Measurements from ENCODE around the gene POMZP3.
"Not testable (repeated sequence)": the region's sequence is repeated elsewhere in the genome, so short reads cannot be mapped to it uniquely, and the experiment has no call there.

Gene POMZP3

DNA sequence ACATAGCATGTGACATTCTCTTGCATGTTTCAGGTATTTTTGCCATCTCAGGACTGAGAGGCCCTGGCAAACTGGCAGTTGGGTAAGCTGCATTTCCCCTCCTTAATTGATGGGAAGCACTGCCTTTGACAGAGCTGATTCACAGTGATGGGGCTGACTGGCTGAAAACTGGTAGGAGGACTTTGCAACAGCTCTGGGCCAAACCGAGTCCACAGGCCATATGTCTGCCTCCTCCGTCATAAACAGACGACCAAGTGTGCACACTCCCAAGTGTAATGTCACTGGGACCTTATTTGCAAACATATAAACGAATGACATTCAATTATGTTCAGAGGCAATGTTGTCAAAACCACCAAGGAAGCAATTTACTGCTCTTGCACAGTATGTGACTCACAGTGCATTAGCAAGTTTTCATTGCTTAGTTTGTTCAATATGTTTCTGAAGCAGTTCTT, 56.7 kb downstream of the POMZP3 start:
- H3K9me3 ChIP-seq (ENCODE audit: control insufficient read depth, insufficient read depth, low read depth, low read length); CTCF ChIA-PET; H3K4me3 ChIP-seq (ENCODE audit: low read depth, low read length); POLR2A ChIA-PET; H3K27ac ChIP-seq (ENCODE audit: extremely low read depth, low read depth, low read length); H3K4me1 ChIP-seq (ENCODE audit: control insufficient read depth, insufficient read depth, low read length); H3K36me3 ChIP-seq (ENCODE audit: control insufficient read depth in 2 of 2, insufficient read depth in 1 of 2, low read length in 2 of 2): not testable (repeated sequence)
- TF ChIP-seq ZEB2 (tag by site-specific recombination; IDR thresholded peaks at IDR 0.05), result 0 out of 2 replicates have a peak, but pooled peaks have one; percentile 17
- peak; percentile 75 for TF ChIP-seq GLIS1 (tag by site-specific recombination; IDR thresholded peaks at IDR 0.05)
- TF ChIP-seq ZNF629 (tag by site-specific recombination; IDR thresholded peaks at IDR 0.05), result peak; percentile 52; the same call in 1 of the 2 replicates
- peak; percentile 91 for TF ChIP-seq FEZF1 (tag by site-specific recombination; IDR thresholded peaks at IDR 0.05)

DNA sequence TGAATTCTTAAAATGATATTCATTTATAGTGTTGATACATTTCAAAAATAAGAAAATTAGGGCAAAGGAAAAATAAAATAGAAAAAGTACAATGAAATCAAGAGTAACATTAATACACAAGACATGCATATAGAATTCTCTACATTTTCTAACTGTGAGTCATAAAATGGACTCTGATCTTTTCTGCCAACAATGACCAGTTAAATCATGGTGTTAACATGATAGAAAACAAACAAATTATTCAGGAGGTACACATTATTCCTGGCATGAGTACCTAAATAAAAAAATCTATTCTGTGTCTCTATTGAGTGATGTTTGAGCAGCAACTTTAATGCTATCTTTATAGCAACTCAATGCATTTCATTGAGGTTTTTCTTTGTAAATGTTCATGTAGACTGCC, 58.3 kb downstream of the POMZP3 start:
- POLR2A ChIA-PET; H3K36me3 ChIP-seq (ENCODE audit: control insufficient read depth in 2 of 2, insufficient read depth in 1 of 2, low read length in 2 of 2); CTCF ChIA-PET; H3K27ac ChIP-seq (ENCODE audit: extremely low read depth, low read depth, low read length); H3K4me3 ChIP-seq (ENCODE audit: low read depth, low read length); H3K4me1 ChIP-seq (ENCODE audit: control insufficient read depth, insufficient read depth, low read length); H3K9me3 ChIP-seq (ENCODE audit: control insufficient read depth, insufficient read depth, low read depth, low read length): not testable (repeated sequence)

- H3K27ac ChIP-seq (ENCODE audit: extremely low read depth, low read depth, low read length); POLR2A ChIA-PET; H3K9me3 ChIP-seq (ENCODE audit: control insufficient read depth, insufficient read depth, low read depth, low read length); H3K4me1 ChIP-seq (ENCODE audit: control insufficient read depth, insufficient read depth, low read length); H3K4me3 ChIP-seq (ENCODE audit: low read depth, low read length); CTCF ChIA-PET; H3K36me3 ChIP-seq (ENCODE audit: control insufficient read depth in 2 of 2, insufficient read depth in 1 of 2, low read length in 2 of 2): not testable (repeated sequence)
Measured at GRCh38 chr7:76567753-76568152, 59.3 kb downstream of the POMZP3 start.

DNA sequence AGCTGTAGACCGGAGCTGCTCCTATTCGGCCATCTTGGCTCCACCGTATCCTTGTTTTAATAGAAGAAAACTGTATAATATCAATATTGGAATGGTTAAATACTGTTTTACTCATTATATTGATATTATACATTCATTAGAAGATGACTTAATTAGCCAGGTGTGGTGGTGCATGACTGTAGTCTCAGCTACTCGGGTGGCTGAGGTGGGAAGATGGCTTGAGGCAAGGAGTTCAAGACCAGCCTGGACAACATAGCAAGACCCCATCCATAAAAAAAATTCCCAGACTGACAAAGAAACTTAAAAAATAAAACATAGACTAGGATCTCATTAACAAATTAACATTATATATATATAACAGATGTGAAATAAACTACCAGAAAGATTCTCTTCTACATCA, 59.8 kb downstream of the POMZP3 start:
- H3K4me1 ChIP-seq (ENCODE audit: control insufficient read depth, insufficient read depth, low read length); H3K4me3 ChIP-seq (ENCODE audit: low read depth, low read length); H3K27ac ChIP-seq (ENCODE audit: extremely low read depth, low read depth, low read length); H3K9me3 ChIP-seq (ENCODE audit: control insufficient read depth, insufficient read depth, low read depth, low read length); H3K36me3 ChIP-seq (ENCODE audit: control insufficient read depth in 2 of 2, insufficient read depth in 1 of 2, low read length in 2 of 2); POLR2A ChIA-PET; CTCF ChIA-PET: not testable (repeated sequence)

GRCh38 chr7:76565001-76565400, 62.1 kb downstream of the POMZP3 start:
- CTCF ChIA-PET; H3K4me1 ChIP-seq (ENCODE audit: control insufficient read depth, insufficient read depth, low read length); H3K27ac ChIP-seq (ENCODE audit: extremely low read depth, low read depth, low read length); POLR2A ChIA-PET; H3K9me3 ChIP-seq (ENCODE audit: control insufficient read depth, insufficient read depth, low read depth, low read length); H3K4me3 ChIP-seq (ENCODE audit: low read depth, low read length); H3K36me3 ChIP-seq (ENCODE audit: control insufficient read depth in 2 of 2, insufficient read depth in 1 of 2, low read length in 2 of 2): not testable (repeated sequence)

DNA sequence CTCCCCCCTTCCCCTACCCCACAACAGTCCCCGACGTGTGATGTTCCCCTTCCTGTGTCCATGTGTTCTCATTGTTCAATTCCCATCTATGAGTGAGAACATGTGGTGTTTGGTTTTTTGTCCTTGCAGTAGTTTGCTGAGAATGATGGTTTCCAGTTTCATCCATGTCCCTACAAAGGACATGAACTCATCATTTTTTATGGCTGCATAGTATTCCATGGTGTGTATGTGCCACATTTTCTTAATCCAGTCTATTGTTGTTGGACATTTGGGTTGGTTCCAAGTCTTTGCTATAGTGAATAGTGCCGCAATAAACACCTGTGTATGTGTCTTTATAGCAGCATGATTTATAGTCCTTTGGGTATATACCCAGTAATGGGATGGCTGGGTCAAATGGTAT, 65.7 kb downstream of the POMZP3 start:
- H3K4me3 ChIP-seq (ENCODE audit: low read depth, low read length); H3K9me3 ChIP-seq (ENCODE audit: control insufficient read depth, insufficient read depth, low read depth, low read length); H3K27ac ChIP-seq (ENCODE audit: extremely low read depth, low read depth, low read length); H3K4me1 ChIP-seq (ENCODE audit: control insufficient read depth, insufficient read depth, low read length); CTCF ChIA-PET; POLR2A ChIA-PET; H3K36me3 ChIP-seq (ENCODE audit: control insufficient read depth in 2 of 2, insufficient read depth in 1 of 2, low read length in 2 of 2): not testable (repeated sequence)
- peak; percentile 79 for TF ChIP-seq ZNF146 (tag by site-specific recombination; IDR thresholded peaks at IDR 0.05)

DNA sequence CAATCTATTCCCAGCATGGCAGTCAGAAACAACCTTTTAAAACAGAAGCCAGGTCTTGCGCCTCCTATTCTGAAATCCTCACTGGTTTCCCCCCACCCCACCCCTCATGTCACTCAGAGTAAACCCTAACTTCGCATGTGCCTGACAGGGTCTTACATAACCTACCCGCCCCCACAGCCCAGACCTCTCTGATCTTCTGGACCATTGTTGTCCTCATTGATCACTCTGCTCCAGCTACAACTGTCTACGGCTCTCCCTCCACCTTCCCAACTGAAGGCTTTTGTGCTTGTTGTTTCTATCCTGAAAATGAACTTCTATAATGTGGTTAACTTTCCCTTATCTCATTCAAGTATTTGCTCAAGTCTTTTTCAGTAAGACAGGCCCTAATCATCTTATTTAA, 66.9 kb downstream of the POMZP3 start:
- H3K27ac ChIP-seq (ENCODE audit: extremely low read depth, low read depth, low read length); CTCF ChIA-PET: not testable (repeated sequence)

More for the DNA sequence above, 66.9 kb downstream of the POMZP3 start:
- H3K4me3 ChIP-seq (ENCODE audit: low read depth, low read length); H3K9me3 ChIP-seq (ENCODE audit: control insufficient read depth, insufficient read depth, low read depth, low read length); POLR2A ChIA-PET; H3K4me1 ChIP-seq (ENCODE audit: control insufficient read depth, insufficient read depth, low read length); H3K36me3 ChIP-seq (ENCODE audit: control insufficient read depth in 2 of 2, insufficient read depth in 1 of 2, low read length in 2 of 2): not testable (repeated sequence)
